SU-DHL-6 (cell line): Measurements from ENCODE around the gene WWP2.

Source experiments
- H2AFZ ChIP-seq: fragments of 200-600 bp; sonication (generic); 2 replicates; pipeline ENCODE4 v1.6.1; 2014; ENCODE audit warnings: low read depth, mild to moderate bottlenecking, moderate library complexity, mixed read lengths, antibody characterized with exemption, low read length; ENCODE audit not compliant: severe bottlenecking
- H3F3A ChIP-seq: fragments of 200-600 bp; shearing (Covaris generic); 2 replicates; pipeline ENCODE4 v1.6.0; 2016; ENCODE audit warnings: antibody characterized with exemption, mild to moderate bottlenecking; ENCODE audit not compliant: insufficient read depth
- H3K27ac ChIP-seq: fragments of 200-600 bp; sonication (generic); 2 replicates; pipeline ENCODE4 v1.5.1; 2016; ENCODE audit warnings: low read depth, mild to moderate bottlenecking, low read length, moderate library complexity, mixed read lengths
- H3K27me3 ChIP-seq: fragments of 200-600 bp; sonication (generic), shearing (Covaris generic); 2 replicates; pipeline ENCODE4 v1.6.0; 2014; ENCODE audit warnings: mild to moderate bottlenecking, low read length
- H3K36me3 ChIP-seq: fragments of 200-600 bp; sonication (generic); 2 replicates; pipeline ENCODE4 v1.6.1; 2014; ENCODE audit warnings: mild to moderate bottlenecking, low read length, mixed read lengths
- H3K4me2 ChIP-seq: fragments of 300-600, 200-600 bp; shearing (Covaris generic), sonication (generic); 2 replicates; pipeline ENCODE4 v1.6.0; 2014; ENCODE audit warnings: low read length, low read depth, mild to moderate bottlenecking; ENCODE audit not compliant: poor library complexity, severe bottlenecking
- H3K4me3 ChIP-seq: fragments of 200-600 bp; sonication (generic); 2 replicates; pipeline ENCODE4 v1.5.1; 2014; ENCODE audit warnings: antibody characterized with exemption, low read length, mild to moderate bottlenecking, mixed read lengths; ENCODE audit not compliant: insufficient read depth, poor library complexity, severe bottlenecking
- H3K79me2 ChIP-seq: fragments of 200-600 bp; sonication (generic); 2 replicates; pipeline ENCODE4 v1.6.1; 2014; ENCODE audit warnings: mild to moderate bottlenecking, low read length, moderate library complexity; ENCODE audit not compliant: insufficient read depth
- H3K9ac ChIP-seq: fragments of 200-600 bp; sonication (generic); 2 replicates; pipeline ENCODE4 v1.7.0; 2014; ENCODE audit warnings: mild to moderate bottlenecking, low read length
- H3K9me2 ChIP-seq: fragments of 200-600 bp; sonication (generic); replicated peaks from 2 replicates; pipeline ENCODE4 v1.6.1; 2014; ENCODE audit warnings: low read length; ENCODE audit not compliant: insufficient read depth
- H3K9me3 ChIP-seq: fragments of 200-600 bp; sonication (generic); 2 replicates; pipeline ENCODE4 v1.6.1; 2014; ENCODE audit warnings: low read length, mixed read lengths; ENCODE audit not compliant: insufficient read depth
- H4K20me1 ChIP-seq: fragments of 200-600 bp; sonication (generic); 2 replicates; pipeline ENCODE4 v1.6.1; 2014; ENCODE audit warnings: low read depth, mild to moderate bottlenecking, antibody characterized with exemption, low read length, moderate library complexity, mixed read lengths
- CTCF ChIP-seq: fragments of 200-600 bp; sonication (generic); IDR thresholded peaks from one replicate; pipeline ENCODE4 v1.5.1; 2017; ENCODE audit warnings: antibody characterized with exemption, mild to moderate bottlenecking, low read length, moderate library complexity; ENCODE audit not compliant: insufficient read depth, poor library complexity, severe bottlenecking
- EZH2phosphoT487 ChIP-seq: fragments of 200-600 bp; sonication (generic), shearing (Covaris generic); conservative IDR thresholded peaks from 2 replicates; pipeline ENCODE4 v1.6.1; 2018; ENCODE audit warnings: mild to moderate bottlenecking, antibody characterized with exemption, low read length, moderate library complexity, mixed read lengths

Gene WWP2

DNA sequence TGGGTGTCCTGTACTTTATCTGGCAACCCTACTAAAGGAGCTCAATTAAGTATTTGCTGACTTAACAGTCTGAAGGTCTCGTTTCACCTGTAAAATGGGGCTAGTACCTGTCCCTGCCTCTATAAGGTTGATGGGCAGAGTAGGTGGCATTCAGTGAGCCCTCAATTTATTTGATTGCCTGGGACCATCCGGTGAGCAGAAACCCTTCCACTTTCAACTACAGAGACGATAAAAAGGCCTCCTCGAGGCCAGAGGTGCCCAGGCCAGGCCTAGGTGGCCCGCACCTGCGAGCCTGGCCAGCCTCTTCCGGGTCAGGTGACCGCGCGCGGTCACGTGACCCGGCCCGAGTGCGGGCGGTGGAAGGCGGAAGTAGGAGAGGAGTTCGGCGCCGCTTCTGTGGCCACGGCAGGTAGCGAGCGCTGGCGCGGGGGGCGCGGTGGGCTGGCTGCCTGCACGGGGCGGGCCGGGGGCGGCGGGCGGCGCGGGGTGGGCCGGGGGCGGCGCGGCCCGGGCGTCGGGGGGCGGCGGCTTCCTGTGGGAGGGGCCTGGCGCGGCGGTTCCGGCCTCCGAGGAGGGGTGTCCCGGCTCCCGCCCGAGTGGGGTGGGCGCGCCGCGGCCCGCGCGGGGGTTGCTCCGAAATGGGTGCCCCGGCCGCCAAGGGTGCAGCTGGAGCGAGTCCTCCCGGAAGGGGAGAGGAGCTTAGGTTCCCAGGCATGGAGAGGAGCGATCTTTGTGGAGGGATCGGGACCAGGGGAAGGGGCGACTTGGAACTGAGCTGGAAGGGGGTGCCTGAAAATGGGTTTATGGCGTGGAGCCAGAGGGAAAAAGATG is at the start of gene WWP2:
Gene WWP2, plus strand, starts transcription at position 350 of the 831 bp plus-strand sequence. CDS start 24,679 bp downstream, outside the sequence.
- H3K79me2 ChIP-seq = peaks cover 45% of the 10 kb centered on the region
- H3K9ac ChIP-seq = peak within 1 kb of the TSS; percentile 95
- H3K9me3 ChIP-seq = no peaks in the 10 kb centered on the region
- H3K36me3 ChIP-seq = no peaks in the 10 kb centered on the region
- TF ChIP-seq CTCF = no peak
- TF ChIP-seq EZH2phosphoT487 = no peak
- no peaks in the 10 kb centered on the region for H3K9me2 ChIP-seq
- H3K27me3 ChIP-seq = no peaks in the 10 kb centered on the region
- H3K4me3 ChIP-seq = peak within 1 kb of the TSS; percentile 88
- H3F3A ChIP-seq = peaks cover 21% of the 10 kb centered on the region
- H4K20me1 ChIP-seq = no peaks in the 10 kb centered on the region
- H3K27ac ChIP-seq = peak within 1 kb of the TSS; percentile 78
- peak within 1 kb of the TSS; percentile 93 for H3K4me2 ChIP-seq
- peak within 1 kb of the TSS; percentile 81 for H2AFZ ChIP-seq

- Histone ChIP-seq H3K4me2 (no peak overlapping the region), H3K9me2 (no peaks in the 10 kb centered on the region), H2AFZ (no peak overlapping the region), H3K79me2 (no peaks in the 10 kb centered on the region), H3F3A (no peaks in the 10 kb centered on the region), H3K4me3 (no peak overlapping the region), H3K27ac (no peak overlapping the region), H3K9me3 (no peaks in the 10 kb centered on the region), H3K9ac (no peak overlapping the region), H3K36me3 (no peaks in the 10 kb centered on the region), H4K20me1 (no peaks in the 10 kb centered on the region), H3K27me3 (no peaks in the 10 kb centered on the region)
- no peak for TF ChIP-seq CTCF
- TF ChIP-seq EZH2phosphoT487 = no peak
Observed at GRCh38 chr16:69712914-69713581, 49.1 kb upstream of the WWP2 start.

GRCh38 chr16:69717066-69717465 is 45.1 kb upstream of the WWP2 start:
- Histone ChIP-seq H3K9me2 (no peaks in the 10 kb centered on the region), H3F3A (no peaks in the 10 kb centered on the region), H3K9me3 (no peaks in the 10 kb centered on the region), H3K4me3 (no peak overlapping the region), H4K20me1 (no peaks in the 10 kb centered on the region), H3K4me2 (no peak overlapping the region), H2AFZ (no peak overlapping the region), H3K9ac (no peak overlapping the region), H3K27ac (no peak overlapping the region), H3K79me2 (no peaks in the 10 kb centered on the region), H3K36me3 (no peaks in the 10 kb centered on the region), H3K27me3 (no peaks in the 10 kb centered on the region)
- TF ChIP-seq CTCF (no peak), EZH2phosphoT487 (no peak)
